H9 (cell line): ENCODE results near the gene PGS1. TPM values are rescaled to one million over a fixed set of nuclear protein-coding genes. Genes with fewer than 3 reads are reported as not detected.

ENCODE experiments used
- DNase-seq: peaks from one replicate; pipeline ENCODE4 v3.0.0-alpha.2; 2017
- H2AFZ ChIP-seq: one replicate; pipeline ENCODE4 v1.6.1; 2013; ENCODE audit warnings: mild to moderate bottlenecking, low read length, control low read depth, moderate library complexity
- H2AK5ac ChIP-seq: 2 replicates; pipeline ENCODE4 v1.6.1; 2013; ENCODE audit warnings: low read length, control low read depth, mixed read lengths; ENCODE audit not compliant: insufficient read length
- H2BK120ac ChIP-seq: one replicate; pipeline ENCODE4 v1.6.1; 2013; ENCODE audit warnings: low read depth, mild to moderate bottlenecking, low read length, control low read depth, inconsistent platforms; ENCODE audit not compliant: poor library complexity, severe bottlenecking
- H2BK12ac ChIP-seq: 2 replicates; pipeline ENCODE4 v1.6.1; 2013; ENCODE audit warnings: low read length, control low read depth, mixed read lengths, low read depth; ENCODE audit not compliant: insufficient read length
- H2BK15ac ChIP-seq: 2 replicates; pipeline ENCODE4 v1.6.1; 2013; ENCODE audit warnings: low read depth, low read length, control low read depth
- H2BK20ac ChIP-seq: one replicate; pipeline ENCODE4 v1.6.1; 2013; ENCODE audit warnings: low read depth, mild to moderate bottlenecking, low read length, control low read depth, inconsistent platforms; ENCODE audit not compliant: poor library complexity, severe bottlenecking
- H2BK5ac ChIP-seq: 2 replicates; pipeline ENCODE4 v1.6.1; 2013; ENCODE audit warnings: low read length, control low read depth, mixed read lengths; ENCODE audit not compliant: insufficient read length
- H3K14ac ChIP-seq: 2 replicates; pipeline ENCODE4 v1.6.1; 2013; ENCODE audit warnings: low read length, control low read depth; ENCODE audit not compliant: insufficient read depth
- H3K18ac ChIP-seq: 2 replicates; pipeline ENCODE4 v1.6.1; 2013; ENCODE audit warnings: low read depth, mild to moderate bottlenecking, mixed read lengths, low read length, control low read depth; ENCODE audit not compliant: insufficient read length
- H3K23ac ChIP-seq: 2 replicates; pipeline ENCODE4 v1.6.1; 2013; ENCODE audit warnings: low read length, control low read depth, mixed read lengths, low read depth; ENCODE audit not compliant: insufficient read length
- H3K23me2 ChIP-seq: 2 replicates; pipeline ENCODE4 v1.6.1; 2013; ENCODE audit warnings: low read depth, mild to moderate bottlenecking, mixed read lengths, low read length, control low read depth; ENCODE audit not compliant: insufficient read length, poor library complexity, severe bottlenecking
- H3K27ac ChIP-seq: 2 replicates; pipeline ENCODE4 v1.5.1; 2013; ENCODE audit warnings: low read length, control low read depth, mixed read lengths, low read depth; ENCODE audit not compliant: insufficient read length
- H3K27me3 ChIP-seq: 2 replicates; pipeline ENCODE4 v1.6.1; 2013; ENCODE audit warnings: low read length, control low read depth, inconsistent platforms; ENCODE audit not compliant: insufficient read depth
- H3K4ac ChIP-seq: 2 replicates; pipeline ENCODE4 v1.6.1; 2013; ENCODE audit warnings: low read depth, mild to moderate bottlenecking, control low read depth, inconsistent platforms, low read length, moderate library complexity
- H3K4me1 ChIP-seq: 2 replicates; pipeline ENCODE4 v1.6.1; 2013; ENCODE audit warnings: low read length, control low read depth, inconsistent platforms; ENCODE audit not compliant: insufficient read depth
- H3K4me2 ChIP-seq: 2 replicates; pipeline ENCODE4 v1.6.1; 2013; ENCODE audit warnings: low read length, control low read depth, mixed read lengths; ENCODE audit not compliant: insufficient read length, insufficient read depth
- H3K56ac ChIP-seq: 2 replicates; pipeline ENCODE4 v1.6.1; 2013; ENCODE audit warnings: low read depth, mild to moderate bottlenecking, mixed read lengths, low read length, control low read depth; ENCODE audit not compliant: insufficient read length
- H3K79me1 ChIP-seq: 2 replicates; pipeline ENCODE4 v1.6.1; 2013; ENCODE audit warnings: low read depth, mild to moderate bottlenecking, moderate library complexity, low read length, control low read depth, inconsistent platforms; ENCODE audit not compliant: insufficient read depth, poor library complexity, severe bottlenecking
- H3K79me2 ChIP-seq: 2 replicates; pipeline ENCODE4 v1.6.1; 2013; ENCODE audit warnings: low read length, control low read depth, inconsistent platforms; ENCODE audit not compliant: insufficient read depth
- H3K9ac ChIP-seq: 2 replicates; pipeline ENCODE4 v1.6.1; 2013; ENCODE audit warnings: low read length, control low read depth, mixed read lengths; ENCODE audit not compliant: insufficient read length; ENCODE audit errors: extremely low read depth
- H3K9me3 ChIP-seq: one replicate; pipeline ENCODE4 v1.6.1; 2013; ENCODE audit warnings: low read depth, low read length, inconsistent platforms; ENCODE audit not compliant: control insufficient read depth
- H3T11ph ChIP-seq: one replicate; pipeline ENCODE4 v1.6.1; 2013; ENCODE audit warnings: mild to moderate bottlenecking, low read length, control low read depth, inconsistent platforms
- H4K20me1 ChIP-seq: one replicate; pipeline ENCODE4 v1.6.1; 2013; ENCODE audit not compliant: control insufficient read depth, insufficient read length, insufficient read depth
- H4K5ac ChIP-seq: 2 replicates; pipeline ENCODE4 v1.6.1; 2013; ENCODE audit warnings: low read depth, mild to moderate bottlenecking, mixed read lengths, low read length, control low read depth; ENCODE audit not compliant: insufficient read length
- H4K8ac ChIP-seq: replicated peaks from 2 replicates; pipeline ENCODE4 v1.6.1; 2013; ENCODE audit warnings: low read length, control low read depth, mixed read lengths, low read depth; ENCODE audit not compliant: insufficient read length
- H4K91ac ChIP-seq: 2 replicates; pipeline ENCODE4 v1.6.1; 2013; ENCODE audit warnings: low read depth, mild to moderate bottlenecking, moderate library complexity, mixed read lengths, low read length, control low read depth; ENCODE audit not compliant: insufficient read length
- H3K27ac Mint-ChIP-seq, 3 experiments: 2 replicates in 2 of 3; 3 replicates in 1 of 3; pipeline ENCODE4 v1.8.0; 2020 to 2021; ENCODE audit warnings: mixed read lengths in 3 of 3, mild to moderate bottlenecking in 1 of 3, moderate library complexity in 1 of 3
- H3K27me3 Mint-ChIP-seq: 2 replicates; pipeline ENCODE4 v1.8.0; 2021; ENCODE audit warnings: low read depth, mild to moderate bottlenecking, moderate library complexity, mixed read lengths
- H3K36me3 Mint-ChIP-seq, 3 experiments: 2 replicates in 2 of 3; 3 replicates in 1 of 3; pipeline ENCODE4 v1.8.0; 2020 to 2021; ENCODE audit warnings: low read depth in 3 of 3, mixed read lengths in 3 of 3; ENCODE audit not compliant: insufficient read depth in 1 of 3
- H3K4me1 Mint-ChIP-seq, 2 experiments: 2 replicates each; pipeline ENCODE4 v1.8.0; 2020; ENCODE audit warnings: mixed read lengths in 2 of 2
- H3K4me3 Mint-ChIP-seq, 2 experiments: 2 replicates in 1 of 2; 3 replicates in 1 of 2; pipeline ENCODE4 v1.8.0; 2020 to 2021; ENCODE audit warnings: mild to moderate bottlenecking in 2 of 2, mixed read lengths in 2 of 2, moderate library complexity in 1 of 2
- H3K9me3 Mint-ChIP-seq, 2 experiments: 2 replicates in 1 of 2; 3 replicates in 1 of 2; pipeline ENCODE4 v1.8.0; 2020; ENCODE audit warnings: mild to moderate bottlenecking in 2 of 2, mixed read lengths in 2 of 2, moderate library complexity in 1 of 2
- WGBS: extraction: QIAGEN DNeasy Blood & Tissue Kit; methylation state at CpG from one replicate; pipeline ENCODE4 v1.1.7; 2013; ENCODE audit warnings: missing lambda C conversion rate, low lambda C conversion rate, mixed read lengths; ENCODE audit not compliant: insufficient read length; ENCODE audit errors: extremely low coverage; 5-methylcytosine and 5-hydroxymethylcytosine counted together
- total RNA-seq: library from RNA; stranded (reverse); gene quantifications from 2 replicates; pipeline ENCODE4 v1.2.1, GENCODE V29; 2021
- TF ChIP-seq, protein P1 (sequence below): fragments of 200-600 bp; sonication (generic); conservative IDR thresholded peaks from 3 replicates; pipeline ENCODE4 v1.8.0; 2021; ENCODE audit warnings: antibody characterized with exemption, mild to moderate bottlenecking

PGS1 gene
- total RNA-seq, 1 experiment from 2014 or later = 45.7 TPM

DNA sequence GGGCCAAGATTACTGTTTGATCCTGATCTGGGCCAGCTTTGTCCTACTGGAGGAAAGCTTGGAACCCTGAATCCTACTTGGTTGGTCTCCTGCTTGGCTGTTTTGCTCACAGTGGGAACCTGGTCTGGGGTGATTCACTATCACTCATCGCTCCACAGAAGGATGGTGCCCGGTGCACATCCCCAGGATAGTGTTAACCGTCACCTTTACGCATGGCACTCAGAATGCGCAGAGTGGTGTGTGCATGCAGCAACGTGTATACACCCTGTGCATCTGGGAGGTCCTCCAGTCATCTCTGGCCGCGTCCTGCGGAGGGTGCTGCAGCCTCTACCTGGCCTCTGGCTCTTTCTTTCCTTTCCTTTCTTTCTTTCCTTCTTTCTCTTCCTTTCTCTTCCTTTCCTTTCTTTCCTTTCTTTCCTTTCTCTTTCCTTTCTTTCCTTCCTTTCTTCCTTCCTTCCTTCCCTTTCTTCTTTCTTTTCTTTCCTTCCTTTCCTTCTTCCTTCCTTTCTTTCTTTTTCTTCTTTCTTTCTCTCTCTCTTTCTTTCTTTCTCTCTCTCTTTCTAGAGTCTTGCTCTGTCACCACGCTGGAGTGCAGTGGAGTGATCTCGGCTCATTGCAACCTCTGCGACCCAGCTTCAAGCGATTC is 31.7 kb upstream of the PGS1 start:
- H3K14ac ChIP-seq = no peak overlapping the region
- no peak overlapping the region for H3K9ac ChIP-seq
- no peak overlapping the region for H3K23ac ChIP-seq
- no peak overlapping the region for H3K4ac ChIP-seq
- no peak overlapping the region for H3K4me2 ChIP-seq
- no CpG with 5 or more reads among the region's 13 CpGs for WGBS
- Mint-ChIP-seq H3K4me3 (no peak overlapping the region), H3K9me3 (no peaks in the 10 kb centered on the region), H3K27me3 (peaks cover 47% of the 10 kb centered on the region), H3K4me1 (peaks cover 14 to 20% of the 10 kb centered on the region in 2 experiments), H3K36me3 (no peaks in the 10 kb centered on the region), H3K27ac (no peak overlapping the region)
- H2BK120ac ChIP-seq = no peak overlapping the region
- H2AFZ ChIP-seq = no peak overlapping the region
- no peak for DNase-seq
- H4K8ac ChIP-seq = no peak overlapping the region
- no peaks in the 10 kb centered on the region; the same call in 1 of the 2 replicates for H3K4me1 ChIP-seq
- H3K27ac ChIP-seq = no peak overlapping the region
- H3K9me3 ChIP-seq = no peaks in the 10 kb centered on the region
- H4K91ac ChIP-seq = no peak overlapping the region
- no peaks in the 10 kb centered on the region for H3K23me2 ChIP-seq
- H3K79me2 ChIP-seq = no peaks in the 10 kb centered on the region
- no peak overlapping the region for H2BK5ac ChIP-seq
- H3K18ac ChIP-seq = no peak overlapping the region
- H3K56ac ChIP-seq = no peak overlapping the region
- no peaks in the 10 kb centered on the region for H4K20me1 ChIP-seq
- no peak overlapping the region for H4K5ac ChIP-seq
- TF ChIP-seq, protein P1, sequence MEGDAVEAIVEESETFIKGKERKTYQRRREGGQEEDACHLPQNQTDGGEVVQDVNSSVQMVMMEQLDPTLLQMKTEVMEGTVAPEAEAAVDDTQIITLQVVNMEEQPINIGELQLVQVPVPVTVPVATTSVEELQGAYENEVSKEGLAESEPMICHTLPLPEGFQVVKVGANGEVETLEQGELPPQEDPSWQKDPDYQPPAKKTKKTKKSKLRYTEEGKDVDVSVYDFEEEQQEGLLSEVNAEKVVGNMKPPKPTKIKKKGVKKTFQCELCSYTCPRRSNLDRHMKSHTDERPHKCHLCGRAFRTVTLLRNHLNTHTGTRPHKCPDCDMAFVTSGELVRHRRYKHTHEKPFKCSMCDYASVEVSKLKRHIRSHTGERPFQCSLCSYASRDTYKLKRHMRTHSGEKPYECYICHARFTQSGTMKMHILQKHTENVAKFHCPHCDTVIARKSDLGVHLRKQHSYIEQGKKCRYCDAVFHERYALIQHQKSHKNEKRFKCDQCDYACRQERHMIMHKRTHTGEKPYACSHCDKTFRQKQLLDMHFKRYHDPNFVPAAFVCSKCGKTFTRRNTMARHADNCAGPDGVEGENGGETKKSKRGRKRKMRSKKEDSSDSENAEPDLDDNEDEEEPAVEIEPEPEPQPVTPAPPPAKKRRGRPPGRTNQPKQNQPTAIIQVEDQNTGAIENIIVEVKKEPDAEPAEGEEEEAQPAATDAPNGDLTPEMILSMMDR = peak; percentile 35; the same call in 1 of the 3 replicates
- no peak overlapping the region for H2BK15ac ChIP-seq
- no peaks in the 10 kb centered on the region for H3K27me3 ChIP-seq
- no peak overlapping the region for H2BK20ac ChIP-seq
- H3K79me1 ChIP-seq = no peaks in the 10 kb centered on the region
- H2BK12ac ChIP-seq = no peak overlapping the region
- no peak overlapping the region for H2AK5ac ChIP-seq
- no peak overlapping the region for H3T11ph ChIP-seq
